Measurements from ENCODE around the gene PPIF. TPM values are rescaled to one million over a fixed set of nuclear protein-coding genes. Genes with fewer than 3 reads are reported as not detected.

PPIF gene
- total and polyA plus RNA-seq, 4 donors: 22.2 to 84.3 (median 60.0) TPM

- Histone ChIP-seq H3K27me3 (ENCODE audit: control insufficient read depth in 4 of 4, insufficient read depth in 4 of 4, low read length in 3 of 4) (no peaks in the 10 kb centered on the region), H3K27ac (ENCODE audit: low read depth in 1 of 2, low read length in 2 of 2) (peak overlapping the region; percentile 95 to 99), H3K36me3 (ENCODE audit: control insufficient read depth in 4 of 4, insufficient read depth in 3 of 4, low read depth in 1 of 4, low read length in 3 of 4) (peaks cover 25 to 41% (median 35%) of the 10 kb centered on the region in 4 donors), H3K4me1 (ENCODE audit: control insufficient read depth in 4 of 4, insufficient read depth in 4 of 4, low read length in 3 of 4) (peaks cover 16 to 47% (median 29%) of the 10 kb centered on the region in 4 donors), H3K9ac (ENCODE audit: low read depth in 1 of 2, low read length in 2 of 2) (peak overlapping the region in 1 of 2 donors; percentile 82), H3K9me3 (ENCODE audit: control insufficient read depth in 4 of 4, low read length in 3 of 4) (no peaks in the 10 kb centered on the region), H3K4me3 (ENCODE audit: low read depth in 1 of 3, low read length in 3 of 3) (peak overlapping the region; percentile 73 to 82 (median 73))
- peak; percentile 33 for DNase-seq (ENCODE audit: low spot score)
- no peak for TF ChIP-seq REST (IDR thresholded peaks at IDR 0.05)
- TF ChIP-seq EGR1 (IDR thresholded peaks at IDR 0.05; ENCODE audit: low read depth in 2 of 2): no peak
- TF ChIP-seq FOXA2 (IDR thresholded peaks at IDR 0.05): no peak
- TF ChIP-seq CTCF (IDR thresholded peaks at IDR 0.05; ENCODE audit: low read depth, low read length, missing input control): no peak
- TF ChIP-seq FOXA1 (IDR thresholded peaks at IDR 0.05): no peak
- TF ChIP-seq RXRA (IDR thresholded peaks at IDR 0.05): no peak
- WGBS: 60% methylated on average over 3 of the region's 3 CpGs
Observed at GRCh38 chr10:79348640-79348988, 1.3 kb downstream of the PPIF start.

GRCh38 chr10:79349072-79349491, 1.8 kb downstream of the PPIF start:
- DNase-seq (ENCODE audit: low spot score): no peak
- peak overlapping the region; percentile 95 to 99 for H3K27ac ChIP-seq (ENCODE audit: low read depth in 1 of 2, low read length in 2 of 2)
- H3K9me3 ChIP-seq (ENCODE audit: control insufficient read depth in 4 of 4, low read length in 3 of 4): no peaks in the 10 kb centered on the region
- WGBS: 91% methylated on average over 6 of the region's 6 CpGs
- peak overlapping the region in 1 of 2 donors; percentile 82 for H3K9ac ChIP-seq (ENCODE audit: low read depth in 1 of 2, low read length in 2 of 2)
- H3K4me1 ChIP-seq (ENCODE audit: control insufficient read depth in 4 of 4, insufficient read depth in 4 of 4, low read length in 3 of 4): peaks cover 16 to 44% (median 27%) of the 10 kb centered on the region in 4 donors
- H3K27me3 ChIP-seq (ENCODE audit: control insufficient read depth in 4 of 4, insufficient read depth in 4 of 4, low read length in 3 of 4): no peaks in the 10 kb centered on the region
- no peak for TF ChIP-seq SP1 (IDR thresholded peaks at IDR 0.05)
- no peak for TF ChIP-seq HNF4A (conservative IDR thresholded peaks at IDR 0.05)
- TF ChIP-seq HNF4G (IDR thresholded peaks at IDR 0.05): no peak
- H3K4me3 ChIP-seq (ENCODE audit: low read depth in 1 of 3, low read length in 3 of 3): peak overlapping the region in 2 of 3 donors; percentile 73
- H3K36me3 ChIP-seq (ENCODE audit: control insufficient read depth in 4 of 4, insufficient read depth in 3 of 4, low read depth in 1 of 4, low read length in 3 of 4): peaks cover 26 to 46% (median 40%) of the 10 kb centered on the region in 4 donors

GRCh38 chr10:79349766-79350406, 2.6 kb downstream of the PPIF start:
- no peaks in the 10 kb centered on the region for H3K9me3 ChIP-seq (ENCODE audit: control insufficient read depth in 4 of 4, low read length in 3 of 4)
- peak; percentile 33 for DNase-seq (ENCODE audit: low spot score)
- peaks cover 16 to 43% (median 27%) of the 10 kb centered on the region in 4 donors for H3K4me1 ChIP-seq (ENCODE audit: control insufficient read depth in 4 of 4, insufficient read depth in 4 of 4, low read length in 3 of 4)
- H3K4me3 ChIP-seq (ENCODE audit: low read depth in 1 of 3, low read length in 3 of 3): no peak overlapping the region
- no peaks in the 10 kb centered on the region for H3K27me3 ChIP-seq (ENCODE audit: control insufficient read depth in 4 of 4, insufficient read depth in 4 of 4, low read length in 3 of 4)
- WGBS: 83% methylated on average over 6 of the region's 6 CpGs
- peaks cover 26 to 54% (median 48%) of the 10 kb centered on the region in 4 donors for H3K36me3 ChIP-seq (ENCODE audit: control insufficient read depth in 4 of 4, insufficient read depth in 3 of 4, low read depth in 1 of 4, low read length in 3 of 4)
- no peak overlapping the region for H3K27ac ChIP-seq (ENCODE audit: low read depth in 1 of 2, low read length in 2 of 2)
- TF ChIP-seq YY1 (IDR thresholded peaks at IDR 0.05): no peak
- TF ChIP-seq HNF4G (IDR thresholded peaks at IDR 0.05): no peak
- TF ChIP-seq REST (IDR thresholded peaks at IDR 0.05): no peak
- TF ChIP-seq FOXA1 (IDR thresholded peaks at IDR 0.05): no peak
- no peak for TF ChIP-seq TAF1 (conservative IDR thresholded peaks at IDR 0.05)
- no peak for TF ChIP-seq CTCF (IDR thresholded peaks at IDR 0.05; ENCODE audit: low read depth, low read length, missing input control)
- H3K9ac ChIP-seq (ENCODE audit: low read depth in 1 of 2, low read length in 2 of 2): no peak overlapping the region
